ENCODE measurements around the gene PIGH. TPM values are rescaled to one million over a fixed set of nuclear protein-coding genes. Genes with fewer than 3 reads are reported as not detected.

PIGH gene
- polyA plus RNA-seq, 1 of the 3 experiments (the other 2 are of a cell fraction) = 23.6 TPM

- no peak overlapping the region for H3K27ac ChIP-seq (ENCODE audit: low read depth in 2 of 2, low read length in 1 of 2)
- no peak overlapping the region for H3K9ac ChIP-seq
- H3K9me2 ChIP-seq = no peaks in the 10 kb centered on the region
- no peak overlapping the region for H3K4me3 ChIP-seq (ENCODE audit: low read depth in 2 of 2, low read length in 1 of 2)
- DNase-seq = no peak
- H3K36me3 ChIP-seq (replicated peaks in 1 of 2; ENCODE audit: control insufficient read depth in 1 of 2, insufficient read depth in 2 of 2, low read length in 1 of 2) = peaks cover 0 to 17% of the 10 kb centered on the region in 2 experiments
- no peaks in the 10 kb centered on the region for H4K20me1 ChIP-seq (ENCODE audit: insufficient read depth)
- H3K4me2 ChIP-seq = no peak overlapping the region
- no peaks in the 10 kb centered on the region for H3F3A ChIP-seq (replicated peaks; ENCODE audit: insufficient read depth)
- H3K4me1 ChIP-seq (ENCODE audit: control insufficient read depth in 1 of 2, insufficient read depth in 2 of 2, low read depth in 1 of 2, low read length in 1 of 2) = no peaks in the 10 kb centered on the region
- H3K27me3 ChIP-seq (ENCODE audit: insufficient read depth) = no peaks in the 10 kb centered on the region
- no peaks in the 10 kb centered on the region for H3K9me3 ChIP-seq
- no peaks in the 10 kb centered on the region for H3K79me2 ChIP-seq (ENCODE audit: insufficient read depth)
- ChIA-PET CTCF (interaction anchor here (1.1 to 1.2 kb wide), 3 partner anchors 19 to 25 kb away, joined by 3 to 6 read pairs (median 4); no protein-coding TSS in a partner anchor), POLR2A (no interaction called here)
- TF ChIP-seq RFX5 (IDR thresholded peaks at IDR 0.05; ENCODE audit: low read length) (no peak), FOSL2 (IDR thresholded peaks at IDR 0.05; ENCODE audit: borderline replicate concordance, low read depth) (no peak), NFIC (IDR thresholded peaks at IDR 0.05; ENCODE audit: borderline replicate concordance) (no peak), ZBTB33 (IDR thresholded peaks at IDR 0.05; ENCODE audit: borderline replicate concordance, low read depth) (no peak)
- no peak overlapping the region for H2AFZ ChIP-seq (ENCODE audit: low read depth)
- WGBS (ENCODE audit: low lambda C conversion rate) = 89% methylated on average over 5 of the region's 5 CpGs
Observed at GRCh38 chr14:67641902-67642749, 42.1 kb upstream of the PIGH start.

- Histone ChIP-seq H3K9ac (no peak overlapping the region), H3K27me3 (ENCODE audit: insufficient read depth) (no peaks in the 10 kb centered on the region), H2AFZ (ENCODE audit: low read depth) (no peak overlapping the region), H3K27ac (ENCODE audit: low read depth in 2 of 2, low read length in 1 of 2) (no peak overlapping the region), H3K9me2 (no peaks in the 10 kb centered on the region), H3K9me3 (no peaks in the 10 kb centered on the region), H3K4me3 (ENCODE audit: low read depth in 2 of 2, low read length in 1 of 2) (no peak overlapping the region), H3K4me1 (ENCODE audit: control insufficient read depth in 1 of 2, insufficient read depth in 2 of 2, low read depth in 1 of 2, low read length in 1 of 2) (no peaks in the 10 kb centered on the region), H4K20me1 (ENCODE audit: insufficient read depth) (no peaks in the 10 kb centered on the region), H3F3A (replicated peaks; ENCODE audit: insufficient read depth) (no peaks in the 10 kb centered on the region), H3K36me3 (replicated peaks in 1 of 2; ENCODE audit: control insufficient read depth in 1 of 2, insufficient read depth in 2 of 2, low read length in 1 of 2) (peaks cover 0 to 11% of the 10 kb centered on the region in 2 experiments), H3K4me2 (no peak overlapping the region), H3K79me2 (ENCODE audit: insufficient read depth) (no peaks in the 10 kb centered on the region)
- TF ChIP-seq SMC3 (IDR thresholded peaks at IDR 0.05; ENCODE audit: low read depth, low read length) (no peak), IRF3 (IDR thresholded peaks at IDR 0.05; ENCODE audit: low read depth, low read length) (no peak), ELF1 (IDR thresholded peaks at IDR 0.05) (no peak), GABPA (IDR thresholded peaks at IDR 0.05; ENCODE audit: low read depth) (no peak), POLR2AphosphoS5 (IDR thresholded peaks at IDR 0.05; ENCODE audit: low read depth, low read length) (no peak), CHD2 (IDR thresholded peaks at IDR 0.05; ENCODE audit: low read length, partially characterized antibody) (no peak), RAD21 (IDR thresholded peaks at IDR 0.05; ENCODE audit: low read length) (no peak), GATA2 (CRISPR knock-in tag; IDR thresholded peaks at IDR 0.05) (no peak), RCOR1 (IDR thresholded peaks at IDR 0.05; ENCODE audit: low read length) (no peak), TAF1 (IDR thresholded peaks at IDR 0.05; ENCODE audit: borderline replicate concordance, low read depth, low read length) (no peak), MAX (IDR thresholded peaks at IDR 0.05; ENCODE audit: low read depth) (no peak), EZH2phosphoT487 (IDR thresholded peaks at IDR 0.05; ENCODE audit: borderline replicate concordance, low read depth) (no peak)
- 95% methylated on average over 1 of the region's 1 CpG for WGBS (ENCODE audit: low lambda C conversion rate)
- no peak for DNase-seq
- ChIA-PET POLR2A (no interaction called here), CTCF (interaction anchor here (1.1 to 1.2 kb wide), 2 partner anchors 23 to 25 kb away, joined by 3 to 6 read pairs; no protein-coding TSS in a partner anchor)
Observed at GRCh38 chr14:67641480-67641879, 41.4 kb upstream of the PIGH start.
